WTC11 (cell line): ENCODE measurements around the gene MKNK2. TPM values are rescaled to one million over a fixed set of nuclear protein-coding genes. Genes with fewer than 3 reads are reported as not detected.

Source experiments
- ATAC-seq: fragments of 200-7000 bp; cut with Tn5 transposase; 2 replicates; pipeline ENCODE4 v1.10.0; 2021; ENCODE audit warnings: mild to moderate bottlenecking, moderate library complexity
- CTCF ChIA-PET: fragments of 300-600 bp; sonication (Branson Sonifier 250); formaldehyde crosslinking; loops from one replicate; lab custom pipeline; 2021; ENCODE audit warnings: antibody characterized with exemption; lab: Charles Lee
- POLR2A ChIA-PET: fragments of 350-600 bp; sonication (Branson Sonifier 250); formaldehyde crosslinking; loops from one replicate; lab custom pipeline; 2021; ENCODE audit warnings: antibody characterized with exemption; lab: Charles Lee
- DNase-seq: peaks from one replicate; pipeline ENCODE4 v3.0.0; 2021; ENCODE audit warnings: low spot score
- H3K27ac Mint-ChIP-seq: 2 replicates; pipeline ENCODE4 v1.8.0; 2021; ENCODE audit warnings: mixed read lengths
- H3K27me3 Mint-ChIP-seq: 2 replicates; pipeline ENCODE4 v1.8.0; 2021; ENCODE audit warnings: low read depth, mild to moderate bottlenecking, moderate library complexity, mixed read lengths
- H3K36me3 Mint-ChIP-seq: 2 replicates; pipeline ENCODE4 v1.8.0; 2021; ENCODE audit warnings: mixed read lengths
- H3K4me1 Mint-ChIP-seq: 2 replicates; pipeline ENCODE4 v1.8.0; 2022; ENCODE audit warnings: mixed read lengths
- H3K4me3 Mint-ChIP-seq: 2 replicates; pipeline ENCODE4 v1.8.0; 2021; ENCODE audit warnings: mild to moderate bottlenecking, moderate library complexity, mixed read lengths
- H3K9me3 Mint-ChIP-seq: 2 replicates; pipeline ENCODE4 v1.8.0; 2021; ENCODE audit warnings: mixed read lengths
- FOXJ3 ChIP-seq: sonication (generic); formaldehyde crosslinking; IDR thresholded peaks from 2 replicates; pipeline ENCODE4 v1.9.0; 2021; ENCODE audit warnings: missing genetic modification reagents, mild to moderate bottlenecking, borderline replicate concordance
- FOXK1 ChIP-seq: sonication (generic); formaldehyde crosslinking; IDR thresholded peaks from 2 replicates; pipeline ENCODE4 v1.8.0; 2022; ENCODE audit warnings: mild to moderate bottlenecking, moderate library complexity, missing genetic modification reagents
- HMGA2 ChIP-seq: fragments of 250-450 bp; sonication (Bioruptor Pico); IDR thresholded peaks from 2 replicates; pipeline ENCODE4 v1.4.0; 2021; ENCODE audit warnings: mild to moderate bottlenecking, moderate library complexity
- NFYB ChIP-seq: sonication (generic); formaldehyde crosslinking; conservative IDR thresholded peaks from 2 replicates; pipeline ENCODE4 v1.8.0; 2022; ENCODE audit warnings: low read depth, missing genetic modification reagents
- NR2C2 ChIP-seq: sonication (generic); formaldehyde crosslinking; IDR thresholded peaks from 2 replicates; pipeline ENCODE4 v1.8.0; 2022; ENCODE audit warnings: mild to moderate bottlenecking, missing genetic modification reagents
- NR3C1 ChIP-seq: sonication (generic); formaldehyde crosslinking; conservative IDR thresholded peaks from 2 replicates; pipeline ENCODE4 v1.8.1; 2023; ENCODE audit warnings: low read depth, mild to moderate bottlenecking, missing genetic modification reagents
- OVOL2 ChIP-seq: fragments of 250-450 bp; sonication (Bioruptor Pico); IDR thresholded peaks from 2 replicates; pipeline ENCODE4 v1.9.0; 2021; ENCODE audit warnings: mild to moderate bottlenecking, borderline replicate concordance
- SMAD3 ChIP-seq: sonication (generic); formaldehyde crosslinking; IDR thresholded peaks from 2 replicates; pipeline ENCODE4 v1.8.0; 2022; ENCODE audit warnings: missing genetic modification reagents, mild to moderate bottlenecking, borderline replicate concordance
- SOX15 ChIP-seq: fragments of 250-450 bp; sonication (Bioruptor Pico); IDR thresholded peaks from 2 replicates; pipeline ENCODE4 v1.9.0; 2021; ENCODE audit warnings: mild to moderate bottlenecking
- SP1 ChIP-seq: sonication (generic); formaldehyde crosslinking; conservative IDR thresholded peaks from 2 replicates; pipeline ENCODE4 v1.8.1; 2022; ENCODE audit warnings: missing genetic modification reagents
- TEAD1 ChIP-seq: sonication (generic); formaldehyde crosslinking; IDR thresholded peaks from 2 replicates; pipeline ENCODE4 v1.8.0; 2022; ENCODE audit warnings: mild to moderate bottlenecking, missing genetic modification reagents
- ZNF232 ChIP-seq: sonication (generic); formaldehyde crosslinking; IDR thresholded peaks from 2 replicates; pipeline ENCODE4 v1.8.0; 2022; ENCODE audit warnings: mild to moderate bottlenecking, missing genetic modification reagents
- ZNF396 ChIP-seq: fragments of 250-450 bp; sonication (Bioruptor Pico); IDR thresholded peaks from 2 replicates; pipeline ENCODE4 v1.8.0; 2021; ENCODE audit warnings: mild to moderate bottlenecking, moderate library complexity, borderline replicate concordance
- ZNF416 ChIP-seq: fragments of 250-450 bp; sonication (Bioruptor Pico); IDR thresholded peaks from 2 replicates; pipeline ENCODE4 v1.9.0; 2021; ENCODE audit warnings: mild to moderate bottlenecking, inconsistent platforms
- ZNF423 ChIP-seq: fragments of 250-450 bp; sonication (Bioruptor Pico); IDR thresholded peaks from 2 replicates; pipeline ENCODE4 v2.1.2; 2022; ENCODE audit warnings: mild to moderate bottlenecking, moderate library complexity
- ZNF671 ChIP-seq: fragments of 250-450 bp; sonication (Bioruptor Pico); IDR thresholded peaks from 2 replicates; pipeline ENCODE4 v1.8.0; 2021; ENCODE audit warnings: mild to moderate bottlenecking
- total RNA-seq: library from RNA; stranded (reverse); gene quantifications from 3 replicates; pipeline ENCODE4 v1.2.3, GENCODE V29; 2021
- TF ChIP-seq, protein P1 (sequence below): sonication (generic); formaldehyde crosslinking; IDR thresholded peaks from 2 replicates; pipeline ENCODE4 v1.8.1; 2022; ENCODE audit warnings: mild to moderate bottlenecking, moderate library complexity, missing genetic modification reagents
- TF ChIP-seq, protein P2 (sequence below): sonication (generic); formaldehyde crosslinking; conservative IDR thresholded peaks from 2 replicates; pipeline ENCODE4 v1.8.1; 2022; ENCODE audit warnings: mild to moderate bottlenecking, missing genetic modification reagents
- TF ChIP-seq, protein P3 (sequence below): sonication (generic); formaldehyde crosslinking; IDR thresholded peaks from 2 replicates; pipeline ENCODE4 v1.8.1; 2023; ENCODE audit warnings: mild to moderate bottlenecking, missing genetic modification reagents, moderate library complexity
- TF ChIP-seq, protein P4 (sequence below): sonication (generic); formaldehyde crosslinking; IDR thresholded peaks from 2 replicates; pipeline ENCODE4 v1.8.1; 2022; ENCODE audit warnings: low read depth, mild to moderate bottlenecking, moderate library complexity, missing genetic modification reagents, borderline replicate concordance
- TF ChIP-seq, protein P5 (sequence below): sonication (generic); formaldehyde crosslinking; IDR thresholded peaks from 2 replicates; pipeline ENCODE4 v1.8.0; 2022; ENCODE audit warnings: mild to moderate bottlenecking, missing genetic modification reagents
- TF ChIP-seq, protein P6 (sequence below): sonication (generic); formaldehyde crosslinking; IDR thresholded peaks from 2 replicates; pipeline ENCODE4 v1.8.0; 2023; ENCODE audit warnings: mild to moderate bottlenecking, missing genetic modification reagents

Gene MKNK2
- total RNA-seq, 1 experiment from 2014 or later = 165 TPM

DNA sequence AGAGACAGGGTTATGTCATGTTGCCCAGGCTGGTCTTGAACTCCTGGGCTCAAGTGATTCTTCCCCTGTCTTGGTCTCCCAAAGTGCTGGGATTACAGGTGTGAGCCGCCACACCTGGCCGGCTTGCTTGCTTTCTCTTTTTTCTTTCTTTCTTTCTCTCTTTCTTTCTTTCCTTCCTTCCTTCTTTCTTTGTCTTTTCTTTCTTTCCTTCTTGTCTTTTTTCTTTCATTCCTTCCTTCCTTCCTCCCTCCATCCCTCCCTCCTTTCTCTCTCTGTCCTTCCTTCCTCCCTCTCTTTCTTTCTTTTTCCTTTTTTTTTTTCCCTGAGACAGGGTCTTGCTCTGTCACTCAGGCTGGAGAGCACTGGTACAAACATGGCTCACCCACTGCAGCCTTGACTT, 28.8 kb downstream of the MKNK2 start:
- ChIA-PET CTCF (interaction anchor here (0.7 kb wide), 1 partner anchor 73 kb away, joined by 3 read pairs; no protein-coding TSS in a partner anchor), POLR2A (no interaction called here)
- ATAC-seq (no peak), DNase-seq (no peak)
- TF ChIP-seq, protein P1, sequence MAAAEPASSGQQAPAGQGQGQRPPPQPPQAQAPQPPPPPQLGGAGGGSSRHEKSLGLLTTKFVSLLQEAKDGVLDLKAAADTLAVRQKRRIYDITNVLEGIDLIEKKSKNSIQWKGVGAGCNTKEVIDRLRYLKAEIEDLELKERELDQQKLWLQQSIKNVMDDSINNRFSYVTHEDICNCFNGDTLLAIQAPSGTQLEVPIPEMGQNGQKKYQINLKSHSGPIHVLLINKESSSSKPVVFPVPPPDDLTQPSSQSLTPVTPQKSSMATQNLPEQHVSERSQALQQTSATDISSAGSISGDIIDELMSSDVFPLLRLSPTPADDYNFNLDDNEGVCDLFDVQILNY (CRISPR knock-in tag) = no peak
- TF ChIP-seq TEAD1 (CRISPR knock-in tag) (no peak), SMAD3 (CRISPR knock-in tag) (no peak), HMGA2 (CRISPR knock-in tag) (no peak), ZNF396 (CRISPR knock-in tag) (no peak), SP1 (CRISPR knock-in tag) (no peak), NFYB (CRISPR knock-in tag) (no peak), SOX15 (no peak)
- H3K27ac Mint-ChIP-seq = no peak overlapping the region
- H3K4me1 Mint-ChIP-seq = no peaks in the 10 kb centered on the region
- H3K4me3 Mint-ChIP-seq = no peak overlapping the region
- H3K36me3 Mint-ChIP-seq = peaks cover 10% of the 10 kb centered on the region
- peaks cover 17% of the 10 kb centered on the region for H3K27me3 Mint-ChIP-seq
- H3K9me3 Mint-ChIP-seq = peaks cover 9% of the 10 kb centered on the region; the same call in 1 of the 2 replicates

DNA sequence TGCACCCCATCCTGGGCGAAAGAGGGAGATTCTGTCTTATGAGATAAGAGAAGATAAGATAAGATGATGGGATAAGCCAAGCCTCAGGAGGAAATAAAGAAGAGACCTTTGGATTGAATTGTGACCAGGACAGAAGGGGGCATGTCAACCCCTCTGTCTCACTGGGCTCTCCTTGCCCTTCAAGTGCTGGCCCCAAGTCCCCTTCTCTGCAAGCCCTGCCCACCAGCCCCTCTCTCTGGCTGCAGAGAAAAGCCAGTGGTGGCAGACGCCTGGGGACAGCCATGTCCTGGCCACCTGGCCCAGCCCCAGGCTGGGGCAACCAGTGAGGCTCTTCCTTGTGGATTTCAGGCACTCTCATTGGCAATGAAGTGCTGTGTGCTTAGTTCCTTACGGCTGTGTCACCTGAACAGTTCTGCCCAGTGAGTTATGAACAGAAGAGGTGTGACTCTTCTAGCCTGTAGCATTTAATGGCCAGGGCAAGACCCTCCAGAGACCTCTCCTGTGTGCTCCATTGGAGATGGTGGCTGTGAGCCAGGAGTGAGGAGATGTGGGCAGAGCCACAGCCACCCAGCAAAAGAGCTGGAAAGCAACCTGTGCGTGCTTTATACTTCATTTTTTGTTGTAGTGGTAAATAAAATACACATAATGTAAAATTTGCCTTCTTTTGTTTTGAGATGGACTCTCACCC, 29.4 kb downstream of the MKNK2 start:
- POLR2A ChIA-PET = no interaction called here
- H3K27ac Mint-ChIP-seq = no peak overlapping the region
- ATAC-seq (no peak), DNase-seq (no peak)
- H3K9me3 Mint-ChIP-seq = peaks cover 9% of the 10 kb centered on the region; the same call in 1 of the 2 replicates
- H3K4me3 Mint-ChIP-seq = no peak overlapping the region
- H3K4me1 Mint-ChIP-seq = no peaks in the 10 kb centered on the region
- peaks cover 10% of the 10 kb centered on the region for H3K36me3 Mint-ChIP-seq
- peaks cover 17% of the 10 kb centered on the region for H3K27me3 Mint-ChIP-seq
- TF ChIP-seq, protein P2, sequence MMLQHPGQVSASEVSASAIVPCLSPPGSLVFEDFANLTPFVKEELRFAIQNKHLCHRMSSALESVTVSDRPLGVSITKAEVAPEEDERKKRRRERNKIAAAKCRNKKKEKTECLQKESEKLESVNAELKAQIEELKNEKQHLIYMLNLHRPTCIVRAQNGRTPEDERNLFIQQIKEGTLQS (CRISPR knock-in tag) = no peak
- TF ChIP-seq, protein P3, sequence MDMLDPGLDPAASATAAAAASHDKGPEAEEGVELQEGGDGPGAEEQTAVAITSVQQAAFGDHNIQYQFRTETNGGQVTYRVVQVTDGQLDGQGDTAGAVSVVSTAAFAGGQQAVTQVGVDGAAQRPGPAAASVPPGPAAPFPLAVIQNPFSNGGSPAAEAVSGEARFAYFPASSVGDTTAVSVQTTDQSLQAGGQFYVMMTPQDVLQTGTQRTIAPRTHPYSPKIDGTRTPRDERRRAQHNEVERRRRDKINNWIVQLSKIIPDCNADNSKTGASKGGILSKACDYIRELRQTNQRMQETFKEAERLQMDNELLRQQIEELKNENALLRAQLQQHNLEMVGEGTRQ (CRISPR knock-in tag) = no peak
- no peak for TF ChIP-seq FOXK1 (CRISPR knock-in tag)
- no peak for TF ChIP-seq ZNF396 (CRISPR knock-in tag)
- no peak for TF ChIP-seq ZNF423
- TF ChIP-seq OVOL2 = no peak
- TF ChIP-seq ZNF416 = no peak
- TF ChIP-seq FOXJ3 (CRISPR knock-in tag) = no peak
- TF ChIP-seq, protein P4, sequence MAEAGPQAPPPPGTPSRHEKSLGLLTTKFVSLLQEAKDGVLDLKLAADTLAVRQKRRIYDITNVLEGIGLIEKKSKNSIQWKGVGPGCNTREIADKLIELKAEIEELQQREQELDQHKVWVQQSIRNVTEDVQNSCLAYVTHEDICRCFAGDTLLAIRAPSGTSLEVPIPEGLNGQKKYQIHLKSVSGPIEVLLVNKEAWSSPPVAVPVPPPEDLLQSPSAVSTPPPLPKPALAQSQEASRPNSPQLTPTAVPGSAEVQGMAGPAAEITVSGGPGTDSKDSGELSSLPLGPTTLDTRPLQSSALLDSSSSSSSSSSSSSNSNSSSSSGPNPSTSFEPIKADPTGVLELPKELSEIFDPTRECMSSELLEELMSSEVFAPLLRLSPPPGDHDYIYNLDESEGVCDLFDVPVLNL (CRISPR knock-in tag) = no peak
- CTCF ChIA-PET = interaction anchor here (2.7 kb wide), 1 partner anchor 21 kb away, joined by 21 read pairs; no protein-coding TSS in a partner anchor

DNA sequence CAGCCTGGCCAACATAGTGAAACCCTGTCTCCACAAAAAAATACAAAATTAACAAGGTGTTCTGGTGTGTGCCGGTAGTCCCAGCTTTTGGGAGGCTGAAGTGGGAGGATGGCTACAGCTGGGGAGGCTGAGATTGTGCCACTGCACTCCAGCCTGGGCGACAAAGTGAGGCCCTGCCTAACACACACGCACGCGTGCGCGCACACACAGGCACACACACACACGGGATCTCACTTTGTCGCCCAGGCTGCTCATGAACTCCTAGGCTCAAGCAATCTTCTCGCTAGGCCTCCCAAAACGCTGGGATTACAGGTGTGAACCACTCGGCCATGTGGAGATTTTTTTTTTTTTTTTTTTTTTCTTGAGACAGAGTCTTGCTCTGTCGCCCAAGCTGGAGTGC, 32.3 kb downstream of the MKNK2 start:
- H3K4me1 Mint-ChIP-seq = no peaks in the 10 kb centered on the region
- DNase-seq (no peak), ATAC-seq (no peak)
- 0 out of 2 replicates have a peak, but pooled peaks cover 2% of the 10 kb centered on the region for H3K36me3 Mint-ChIP-seq
- peaks cover 14% of the 10 kb centered on the region for H3K27me3 Mint-ChIP-seq
- no peak overlapping the region for H3K4me3 Mint-ChIP-seq
- ChIA-PET CTCF (interaction anchor here (0.6 to 3.3 kb wide), 16 partner anchors 10 to 708 kb away, joined by 3 to 14 read pairs (median 4); partner anchors contain the start of genes MKNK2 and MOB3A), POLR2A (interaction anchor here (0.6 kb wide), 1 partner anchor 177 kb away, joined by 3 read pairs; no protein-coding TSS in a partner anchor)
- H3K27ac Mint-ChIP-seq = no peak overlapping the region
- 0 out of 2 replicates have a peak, but pooled peaks cover 4% of the 10 kb centered on the region for H3K9me3 Mint-ChIP-seq
- TF ChIP-seq, protein P1 (CRISPR knock-in tag) = no peak
- no peak for TF ChIP-seq SP1 (CRISPR knock-in tag)
- TF ChIP-seq NR3C1 = no peak
- TF ChIP-seq ZNF232 = no peak
- TF ChIP-seq, protein P5, sequence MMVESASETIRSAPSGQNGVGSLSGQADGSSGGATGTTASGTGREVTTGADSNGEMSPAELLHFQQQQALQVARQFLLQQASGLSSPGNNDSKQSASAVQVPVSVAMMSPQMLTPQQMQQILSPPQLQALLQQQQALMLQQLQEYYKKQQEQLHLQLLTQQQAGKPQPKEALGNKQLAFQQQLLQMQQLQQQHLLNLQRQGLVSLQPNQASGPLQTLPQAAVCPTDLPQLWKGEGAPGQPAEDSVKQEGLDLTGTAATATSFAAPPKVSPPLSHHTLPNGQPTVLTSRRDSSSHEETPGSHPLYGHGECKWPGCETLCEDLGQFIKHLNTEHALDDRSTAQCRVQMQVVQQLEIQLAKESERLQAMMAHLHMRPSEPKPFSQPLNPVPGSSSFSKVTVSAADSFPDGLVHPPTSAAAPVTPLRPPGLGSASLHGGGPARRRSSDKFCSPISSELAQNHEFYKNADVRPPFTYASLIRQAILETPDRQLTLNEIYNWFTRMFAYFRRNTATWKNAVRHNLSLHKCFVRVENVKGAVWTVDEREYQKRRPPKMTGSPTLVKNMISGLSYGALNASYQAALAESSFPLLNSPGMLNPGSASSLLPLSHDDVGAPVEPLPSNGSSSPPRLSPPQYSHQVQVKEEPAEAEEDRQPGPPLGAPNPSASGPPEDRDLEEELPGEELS (CRISPR knock-in tag) = no peak
- TF ChIP-seq ZNF671 (CRISPR knock-in tag) = no peak
- TF ChIP-seq, protein P6, sequence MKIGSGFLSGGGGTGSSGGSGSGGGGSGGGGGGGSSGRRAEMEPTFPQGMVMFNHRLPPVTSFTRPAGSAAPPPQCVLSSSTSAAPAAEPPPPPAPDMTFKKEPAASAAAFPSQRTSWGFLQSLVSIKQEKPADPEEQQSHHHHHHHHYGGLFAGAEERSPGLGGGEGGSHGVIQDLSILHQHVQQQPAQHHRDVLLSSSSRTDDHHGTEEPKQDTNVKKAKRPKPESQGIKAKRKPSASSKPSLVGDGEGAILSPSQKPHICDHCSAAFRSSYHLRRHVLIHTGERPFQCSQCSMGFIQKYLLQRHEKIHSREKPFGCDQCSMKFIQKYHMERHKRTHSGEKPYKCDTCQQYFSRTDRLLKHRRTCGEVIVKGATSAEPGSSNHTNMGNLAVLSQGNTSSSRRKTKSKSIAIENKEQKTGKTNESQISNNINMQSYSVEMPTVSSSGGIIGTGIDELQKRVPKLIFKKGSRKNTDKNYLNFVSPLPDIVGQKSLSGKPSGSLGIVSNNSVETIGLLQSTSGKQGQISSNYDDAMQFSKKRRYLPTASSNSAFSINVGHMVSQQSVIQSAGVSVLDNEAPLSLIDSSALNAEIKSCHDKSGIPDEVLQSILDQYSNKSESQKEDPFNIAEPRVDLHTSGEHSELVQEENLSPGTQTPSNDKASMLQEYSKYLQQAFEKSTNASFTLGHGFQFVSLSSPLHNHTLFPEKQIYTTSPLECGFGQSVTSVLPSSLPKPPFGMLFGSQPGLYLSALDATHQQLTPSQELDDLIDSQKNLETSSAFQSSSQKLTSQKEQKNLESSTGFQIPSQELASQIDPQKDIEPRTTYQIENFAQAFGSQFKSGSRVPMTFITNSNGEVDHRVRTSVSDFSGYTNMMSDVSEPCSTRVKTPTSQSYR = no peak
- no peak for TF ChIP-seq NR2C2 (CRISPR knock-in tag)
